Hepatocyte (in vitro differentiated cells): Measurements from ENCODE around the gene HEATR1. TPM values are rescaled to one million over a fixed set of nuclear protein-coding genes. Genes with fewer than 3 reads are reported as not detected.
A peak's percentile ranks its signal among the peaks of the same experiment; 100 is the strongest.

ENCODE experiments used
- DNase-seq: peaks from one replicate; pipeline ENCODE4 v3.0.0-alpha.2; 2016; ENCODE audit warnings: low spot score
- H2AFZ ChIP-seq: fragments of 200-600 bp; sonication (generic); 2 replicates; pipeline ENCODE4 v1.6.0; 2016; ENCODE audit warnings: antibody characterized with exemption, mild to moderate bottlenecking
- H3K27ac ChIP-seq: fragments of 200-600 bp; sonication (generic); 2 replicates; pipeline ENCODE4 v1.5.1; 2016; ENCODE audit warnings: mild to moderate bottlenecking
- H3K27me3 ChIP-seq: fragments of 200-600 bp; sonication (generic); 2 replicates; pipeline ENCODE4 v1.6.1; 2016
- H3K36me3 ChIP-seq: fragments of 200-600 bp; sonication (generic); replicated peaks from 2 replicates; pipeline ENCODE4 v1.5.1; 2016; ENCODE audit warnings: low read depth; ENCODE audit not compliant: insufficient read depth
- H3K4me1 ChIP-seq: fragments of 200-600 bp; sonication (generic); 2 replicates; pipeline ENCODE4 v1.5.1; 2016; ENCODE audit warnings: mild to moderate bottlenecking, moderate library complexity; ENCODE audit not compliant: insufficient read depth
- H3K4me2 ChIP-seq: fragments of 200-600 bp; sonication (generic); 2 replicates; pipeline ENCODE4 v1.6.0; 2016
- H3K4me3 ChIP-seq: fragments of 200-600 bp; sonication (generic); 2 replicates; pipeline ENCODE4 v1.5.1; 2016; ENCODE audit warnings: mild to moderate bottlenecking
- H3K79me2 ChIP-seq: fragments of 200-600 bp; sonication (generic); 2 replicates; pipeline ENCODE4 v1.6.0; 2017; ENCODE audit warnings: mild to moderate bottlenecking
- H3K9me2 ChIP-seq: fragments of 200-600 bp; sonication (generic); replicated peaks from 2 replicates; pipeline ENCODE4 v1.6.0; 2017; ENCODE audit warnings: mild to moderate bottlenecking; ENCODE audit not compliant: insufficient read depth
- H3K9me3 ChIP-seq: fragments of 200-600 bp; sonication (generic); 2 replicates; pipeline ENCODE4 v1.5.1; 2016; ENCODE audit warnings: low read depth, mild to moderate bottlenecking
- H4K20me1 ChIP-seq: fragments of 200-600 bp; sonication (generic); 2 replicates; pipeline ENCODE4 v1.6.0; 2016; ENCODE audit warnings: mild to moderate bottlenecking; ENCODE audit not compliant: insufficient read depth, poor library complexity, severe bottlenecking
- CTCF ChIP-seq: fragments of 200-600 bp; sonication (generic); IDR thresholded peaks from 2 replicates; pipeline ENCODE4 v1.5.1; 2016; ENCODE audit warnings: antibody characterized with exemption, mild to moderate bottlenecking; ENCODE audit not compliant: poor library complexity
- EZH2 ChIP-seq: fragments of 200-600 bp; sonication (generic); IDR thresholded peaks from 2 replicates; pipeline ENCODE4 v1.6.1; 2016; ENCODE audit warnings: antibody characterized with exemption, mild to moderate bottlenecking, borderline replicate concordance
- EZH2phosphoT487 ChIP-seq: fragments of 200-600 bp; sonication (generic); IDR thresholded peaks from one replicate; pipeline ENCODE4 v1.6.1; 2018; ENCODE audit warnings: antibody characterized with exemption, mild to moderate bottlenecking, low read depth, moderate library complexity; ENCODE audit not compliant: unreplicated experiment, severe bottlenecking
- WGBS: methylation state at CpG from one replicate; pipeline ENCODE4 v1.1.6; 2016; ENCODE audit warnings: low lambda C conversion rate; ENCODE audit errors: missing lambda C conversion rate; 5-methylcytosine and 5-hydroxymethylcytosine counted together
- polyA plus RNA-seq: library from polyadenylated mRNA; unstranded; fragments of >200 nt; fragmentation: Nextera tagmentation; extraction: Ambion mirVana; gene quantifications from 2 replicates; pipeline ENCODE4 v1.2.1, GENCODE V29; 2016
- total RNA-seq: library from RNA; depleted of rRNA; stranded (reverse); fragments of >200 nt; gene quantifications from 2 replicates; pipeline ENCODE4 v1.2.3, GENCODE V29; 2014

The HEATR1 gene
- total and polyA plus RNA-seq, 2 experiments from 2014 or later: 8.5 to 27.8 TPM

GRCh38 chr1:236502579-236502971 lies 101.7 kb downstream of the HEATR1 start:
- Histone ChIP-seq H3K27ac (peak overlapping the region; percentile 83), H3K36me3 (no peaks in the 10 kb centered on the region), H3K9me2 (no peaks in the 10 kb centered on the region), H2AFZ (peak overlapping the region; percentile 27), H3K79me2 (no peaks in the 10 kb centered on the region), H3K27me3 (no peaks in the 10 kb centered on the region), H4K20me1 (no peaks in the 10 kb centered on the region), H3K9me3 (no peaks in the 10 kb centered on the region), H3K4me3 (no peak overlapping the region), H3K4me2 (peak overlapping the region; percentile 66), H3K4me1 (peaks cover 10% of the 10 kb centered on the region)
- WGBS: 21% methylated on average over 2 of the region's 2 CpGs
- no peak for TF ChIP-seq EZH2phosphoT487
- TF ChIP-seq CTCF: no peak
- TF ChIP-seq EZH2: no peak
- peak; percentile 48 for DNase-seq

GRCh38 chr1:236501093-236501492 lies 103.2 kb downstream of the HEATR1 start:
- no peak overlapping the region for H2AFZ ChIP-seq
- no peak overlapping the region for H3K27ac ChIP-seq
- H3K4me1 ChIP-seq: peaks cover 5% of the 10 kb centered on the region
- H3K9me3 ChIP-seq: no peaks in the 10 kb centered on the region
- no peak overlapping the region for H3K4me3 ChIP-seq
- H3K27me3 ChIP-seq: no peaks in the 10 kb centered on the region
- no peaks in the 10 kb centered on the region for H4K20me1 ChIP-seq
- TF ChIP-seq EZH2: no peak
- TF ChIP-seq EZH2phosphoT487: no peak
- TF ChIP-seq CTCF: no peak
- WGBS: 90% methylated on average over 6 of the region's 6 CpGs
- H3K79me2 ChIP-seq: no peaks in the 10 kb centered on the region
- H3K36me3 ChIP-seq: no peaks in the 10 kb centered on the region
- H3K9me2 ChIP-seq: no peaks in the 10 kb centered on the region
- DNase-seq: no peak
- no peak overlapping the region for H3K4me2 ChIP-seq

Other genes starting within 250 kb of the HEATR1 start
- 2.4 and 4.5 TPM in 2 replicates for gene EDARADD, start 210.2 kb downstream of the HEATR1 start, total RNA-seq
- 1.3 and 1.7 TPM in 2 replicates for gene EDARADD, start 210.2 kb downstream of the HEATR1 start, polyA plus RNA-seq
- gene LGALS8, start 80.5 kb downstream of the HEATR1 start, total RNA-seq: 43.9 and 46.6 TPM in 2 replicates
- gene LGALS8, start 80.5 kb downstream of the HEATR1 start, polyA plus RNA-seq: 33.5 TPM in 2 replicates
- gene ACTN2, start 82.0 kb upstream of the HEATR1 start, total RNA-seq: 0.17 TPM in 1 of 2 replicates, not detected in the other
- gene ACTN2, start 82.0 kb upstream of the HEATR1 start, polyA plus RNA-seq: 0.57 and 1.7 TPM in 2 replicates
- gene MTR, start 190.8 kb upstream of the HEATR1 start, total RNA-seq: 23.8 TPM in 2 replicates
- gene MTR, start 190.8 kb upstream of the HEATR1 start, polyA plus RNA-seq: 9.6 and 11.7 TPM in 2 replicates